ENCODE results near the gene KRT16. TPM values are rescaled to one million over a fixed set of nuclear protein-coding genes. Genes with fewer than 3 reads are reported as not detected.

The KRT16 gene
- total RNA-seq, 2 experiments from 2014 or later = not detected

- Mint-ChIP-seq H3K4me3 (no peak overlapping the region), H3K27me3 (peaks cover 1% of the 10 kb centered on the region), H3K36me3 (no peaks in the 10 kb centered on the region), H3K9me3 (no peaks in the 10 kb centered on the region), H3K27ac (no peak overlapping the region), H3K4me1 (ENCODE audit: low read depth) (peaks cover 3% of the 10 kb centered on the region)
- DNase-seq = no peak
- ChIA-PET CTCF (interaction anchor here (0.8 to 13.0 kb wide), 3 partner anchors 12 to 104 kb away, joined by 3 to 450 read pairs (median 6); no protein-coding TSS in a partner anchor), POLR2A (interaction anchor here (0.5 kb wide), 1 partner anchor 793 kb away, joined by 3 read pairs; no protein-coding TSS in a partner anchor)
- intact Hi-C loops (cut with micrococcal nuclease) = no loop called here
Measured at GRCh38 chr17:41653421-41653820, 40.9 kb upstream of the KRT16 start.

- POLR2A ChIA-PET = no interaction called here
- Mint-ChIP-seq H3K4me1 (ENCODE audit: low read depth) (peaks cover 11% of the 10 kb centered on the region), H3K4me3 (no peak overlapping the region), H3K27me3 (no peaks in the 10 kb centered on the region), H3K27ac (no peak overlapping the region), H3K36me3 (no peaks in the 10 kb centered on the region), H3K9me3 (no peaks in the 10 kb centered on the region)
- intact Hi-C loops (cut with micrococcal nuclease) = no loop called here
- DNase-seq = no peak
- CTCF ChIA-PET = interaction anchor here (13.0 kb wide), 1 partner anchor 13 kb away, joined by 450 read pairs; no protein-coding TSS in a partner anchor
Measured at GRCh38 chr17:41652461-41652970, 39.9 kb upstream of the KRT16 start.

DNA sequence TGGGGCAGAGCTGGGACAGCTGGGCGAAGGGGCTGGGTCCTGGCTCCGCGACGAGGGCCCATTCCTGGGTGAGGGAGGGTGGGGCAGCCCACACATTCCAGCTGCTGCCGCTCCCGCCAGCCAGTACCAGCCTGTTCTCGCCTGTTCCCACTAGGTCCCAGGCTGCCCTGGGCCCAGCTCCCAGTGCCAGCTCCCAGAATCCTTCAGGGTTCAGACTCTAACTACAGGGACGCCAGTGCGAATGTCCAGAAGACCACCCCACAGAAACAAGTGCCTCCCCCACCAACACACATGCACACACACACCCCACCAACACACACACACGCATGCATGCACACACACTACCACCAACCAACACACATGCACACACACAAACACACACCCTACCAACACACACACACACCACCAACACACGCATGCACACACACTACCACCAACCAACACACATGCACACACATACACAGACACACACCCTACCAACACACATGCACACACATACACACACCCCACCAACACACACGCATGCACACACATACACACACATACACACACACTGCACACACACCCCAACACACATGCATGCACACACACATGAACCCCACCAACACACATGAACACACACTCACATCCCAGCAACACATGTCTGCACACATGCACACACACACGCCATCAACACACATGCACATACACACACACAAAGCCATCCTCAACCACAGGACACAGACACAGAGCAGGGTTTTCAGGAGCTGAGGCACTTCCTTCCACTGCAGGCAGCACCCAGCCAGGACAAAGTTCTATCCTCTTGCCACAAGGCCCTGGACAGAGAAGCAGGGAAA is 39.3 kb upstream of the KRT16 start:
- no peaks in the 10 kb centered on the region for H3K9me3 Mint-ChIP-seq
- ChIA-PET POLR2A (no interaction called here), CTCF (interaction anchor here (8.8 to 13.0 kb wide), 2 partner anchors 13 to 101 kb away, joined by 184 to 450 read pairs; no protein-coding TSS in a partner anchor)
- intact Hi-C loops (cut with micrococcal nuclease) = no loop called here
- DNase-seq = no peak
- H3K4me1 Mint-ChIP-seq (ENCODE audit: low read depth) = peaks cover 11% of the 10 kb centered on the region
- no peaks in the 10 kb centered on the region for H3K27me3 Mint-ChIP-seq
- H3K4me3 Mint-ChIP-seq = no peak overlapping the region
- H3K36me3 Mint-ChIP-seq = no peaks in the 10 kb centered on the region
- H3K27ac Mint-ChIP-seq = no peak overlapping the region

- Mint-ChIP-seq H3K4me1 (ENCODE audit: low read depth) (peaks cover 11% of the 10 kb centered on the region), H3K4me3 (no peak overlapping the region), H3K36me3 (no peaks in the 10 kb centered on the region), H3K27ac (no peak overlapping the region), H3K27me3 (no peaks in the 10 kb centered on the region), H3K9me3 (no peaks in the 10 kb centered on the region)
- intact Hi-C loops (cut with micrococcal nuclease) = no loop called here
- POLR2A ChIA-PET = no interaction called here
- CTCF ChIA-PET = interaction anchor here (0.9 to 13.0 kb wide), 6 partner anchors 14 to 704 kb away, joined by 3 to 450 read pairs (median 4); no protein-coding TSS in a partner anchor
- DNase-seq = no peak
Measured at GRCh38 chr17:41650794-41651624, 38.4 kb upstream of the KRT16 start.

DNA sequence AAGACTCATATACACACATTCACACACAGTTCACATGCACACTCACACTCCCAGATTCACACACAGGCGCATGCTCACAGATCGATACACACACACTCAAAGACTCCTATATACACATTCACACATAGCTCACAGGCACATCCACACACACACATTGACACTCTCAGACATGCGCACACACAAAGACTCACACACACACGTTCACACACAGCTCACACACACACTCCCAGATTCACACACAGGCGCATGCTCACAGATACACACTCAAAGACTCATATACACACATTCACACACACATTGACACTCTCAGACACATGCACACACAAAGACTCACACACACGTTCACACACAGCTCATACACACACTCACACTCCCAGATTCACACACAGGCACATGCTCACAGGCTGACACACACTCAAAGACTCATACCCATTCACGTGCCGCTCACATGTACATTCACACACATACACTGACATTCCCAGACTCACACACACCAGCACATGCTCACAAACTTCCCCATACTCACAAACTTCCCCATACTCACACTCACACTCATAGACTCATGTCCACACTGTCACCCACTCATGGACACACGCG is 37.5 kb upstream of the KRT16 start:
- ChIA-PET POLR2A (no interaction called here), CTCF (interaction anchor here (0.6 to 13.0 kb wide), 16 partner anchors 8 to 794 kb away, joined by 3 to 450 read pairs (median 8); partner anchors contain the start of gene KRT17)
- H3K27me3 Mint-ChIP-seq = no peaks in the 10 kb centered on the region
- no peaks in the 10 kb centered on the region for H3K36me3 Mint-ChIP-seq
- no peak overlapping the region for H3K27ac Mint-ChIP-seq
- peaks cover 11% of the 10 kb centered on the region for H3K4me1 Mint-ChIP-seq (ENCODE audit: low read depth)
- no peak overlapping the region for H3K4me3 Mint-ChIP-seq
- no peak for DNase-seq
- intact Hi-C loops (cut with micrococcal nuclease) = loop anchor here (5.0 kb wide), 2 partner anchors 793 to 848 kb away; no protein-coding TSS in a partner anchor
- H3K9me3 Mint-ChIP-seq = no peaks in the 10 kb centered on the region

GRCh38 chr17:41648411-41649195 is 36.0 kb upstream of the KRT16 start:
- H3K9me3 Mint-ChIP-seq = no peaks in the 10 kb centered on the region
- no peaks in the 10 kb centered on the region for H3K36me3 Mint-ChIP-seq
- ChIA-PET POLR2A (interaction anchor here (0.7 to 1.0 kb wide), 2 partner anchors 15 to 99 kb away, joined by 3 read pairs; no protein-coding TSS in a partner anchor), CTCF (interaction anchor here (0.6 to 13.0 kb wide), 70 partner anchors 8 to 1095 kb away, joined by 3 to 450 read pairs (median 4); partner anchors contain the start of genes EIF1 and KRT9)
- no peaks in the 10 kb centered on the region for H3K27me3 Mint-ChIP-seq
- H3K4me1 Mint-ChIP-seq (ENCODE audit: low read depth) = peaks cover 11% of the 10 kb centered on the region
- H3K27ac Mint-ChIP-seq = no peak overlapping the region
- DNase-seq = peak; percentile 87
- peak overlapping the region; percentile 42 for H3K4me3 Mint-ChIP-seq
- intact Hi-C loops (cut with micrococcal nuclease) = loop anchor here (1.0 to 5.0 kb wide), 6 partner anchors 14 to 846 kb away; no protein-coding TSS in a partner anchor

- POLR2A ChIA-PET = interaction anchor here (0.7 to 1.0 kb wide), 2 partner anchors 16 to 99 kb away, joined by 3 read pairs; no protein-coding TSS in a partner anchor
- peak overlapping the region; percentile 42 for H3K4me3 Mint-ChIP-seq
- no peaks in the 10 kb centered on the region for H3K9me3 Mint-ChIP-seq
- H3K36me3 Mint-ChIP-seq = no peaks in the 10 kb centered on the region
- intact Hi-C loops (cut with micrococcal nuclease) = loop anchor here (1.0 to 5.0 kb wide), 6 partner anchors 14 to 846 kb away; no protein-coding TSS in a partner anchor
- peaks cover 11% of the 10 kb centered on the region for H3K4me1 Mint-ChIP-seq (ENCODE audit: low read depth)
- H3K27me3 Mint-ChIP-seq = no peaks in the 10 kb centered on the region
- peak; percentile 91 for DNase-seq
- CTCF ChIA-PET = interaction anchor here (0.6 to 13.0 kb wide), 52 partner anchors 8 to 1094 kb away, joined by 3 to 450 read pairs (median 4); partner anchors contain the start of genes EIF1 and KRT9
- no peak overlapping the region for H3K27ac Mint-ChIP-seq
Measured at GRCh38 chr17:41647940-41648410, 35.4 kb upstream of the KRT16 start.

- H3K4me1 Mint-ChIP-seq (ENCODE audit: low read depth) = peaks cover 11% of the 10 kb centered on the region
- no peaks in the 10 kb centered on the region for H3K36me3 Mint-ChIP-seq
- H3K9me3 Mint-ChIP-seq = no peaks in the 10 kb centered on the region
- no peaks in the 10 kb centered on the region for H3K27me3 Mint-ChIP-seq
- CTCF ChIA-PET = interaction anchor here (0.7 to 13.0 kb wide), 16 partner anchors 18 to 854 kb away, joined by 3 to 450 read pairs (median 6); partner anchors contain the start of gene KRT9
- DNase-seq = no peak
- intact Hi-C loops (cut with micrococcal nuclease) = loop anchor here (5.0 kb wide), 2 partner anchors 790 to 845 kb away; no protein-coding TSS in a partner anchor
- H3K4me3 Mint-ChIP-seq = no peak overlapping the region
- no peak overlapping the region for H3K27ac Mint-ChIP-seq
- POLR2A ChIA-PET = no interaction called here
Measured at GRCh38 chr17:41647038-41647813, 34.7 kb upstream of the KRT16 start.

- Mint-ChIP-seq H3K4me1 (ENCODE audit: low read depth) (no peaks in the 10 kb centered on the region), H3K27me3 (no peaks in the 10 kb centered on the region), H3K4me3 (no peak overlapping the region), H3K36me3 (no peaks in the 10 kb centered on the region), H3K9me3 (no peaks in the 10 kb centered on the region), H3K27ac (no peak overlapping the region)
- CTCF ChIA-PET = interaction anchor here (0.6 to 13.0 kb wide), 4 partner anchors 23 to 1054 kb away, joined by 3 to 450 read pairs (median 94); no protein-coding TSS in a partner anchor
- POLR2A ChIA-PET = no interaction called here
- intact Hi-C loops (cut with micrococcal nuclease) = no loop called here
- no peak for DNase-seq
Measured at GRCh38 chr17:41642252-41643156, 29.9 kb upstream of the KRT16 start.

Measured in activated CD4-positive, alpha-beta memory T cell treated with anti-CD3 and anti-CD28 coated beads for 36 hours (primary cell).